HG03565 (cell line): ENCODE data around the gene IGFLR1.
"Not testable (repeated sequence)": the region's sequence is repeated elsewhere in the genome, so short reads cannot be mapped to it uniquely, and the experiment has no call there.

Experiments
- ATAC-seq: cut with Tn5 transposase; IDR thresholded peaks from one replicate; pipeline ENCODE4 v1.9.1; 2021; ENCODE audit warnings: mild to moderate bottlenecking, moderate library complexity; ENCODE audit not compliant: unreplicated experiment

IGFLR1 gene

GRCh38 chr19:35712567-35713505 lies 29.4 kb downstream of the IGFLR1 start:
- no peak for ATAC-seq

GRCh38 chr19:35710784-35711723 lies 31.2 kb downstream of the IGFLR1 start:
- peak; percentile 24 for ATAC-seq

GRCh38 chr19:35708391-35708790 lies 33.9 kb downstream of the IGFLR1 start:
- no peak for ATAC-seq

DNA sequence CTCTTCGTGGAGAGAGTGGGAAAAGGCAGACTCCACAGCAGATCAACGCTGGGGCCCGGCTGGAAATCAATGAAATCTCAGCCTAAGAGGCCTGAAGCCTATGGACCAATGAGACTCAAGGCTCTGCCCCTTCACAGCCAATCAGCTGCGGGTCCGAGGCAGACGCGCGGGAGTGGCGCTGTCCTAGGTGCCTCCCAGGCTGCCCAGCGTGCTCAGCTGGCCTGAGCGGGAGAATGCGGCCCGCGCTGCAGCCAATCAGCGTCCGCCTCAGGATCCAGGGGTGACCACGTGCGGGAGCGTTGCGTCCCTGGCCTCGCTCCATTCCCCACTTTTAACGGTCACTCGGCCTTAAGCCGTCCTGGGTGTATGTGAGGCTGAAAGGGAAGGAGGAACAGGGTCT lies 38.0 kb downstream of the IGFLR1 start, which contains the start of gene ZBTB32:
ZBTB32 (plus strand) TSS at position 341 of the 400 bp plus-strand sequence. CDS start 10,069 bp downstream, outside the sequence.
- no peak for ATAC-seq

DNA sequence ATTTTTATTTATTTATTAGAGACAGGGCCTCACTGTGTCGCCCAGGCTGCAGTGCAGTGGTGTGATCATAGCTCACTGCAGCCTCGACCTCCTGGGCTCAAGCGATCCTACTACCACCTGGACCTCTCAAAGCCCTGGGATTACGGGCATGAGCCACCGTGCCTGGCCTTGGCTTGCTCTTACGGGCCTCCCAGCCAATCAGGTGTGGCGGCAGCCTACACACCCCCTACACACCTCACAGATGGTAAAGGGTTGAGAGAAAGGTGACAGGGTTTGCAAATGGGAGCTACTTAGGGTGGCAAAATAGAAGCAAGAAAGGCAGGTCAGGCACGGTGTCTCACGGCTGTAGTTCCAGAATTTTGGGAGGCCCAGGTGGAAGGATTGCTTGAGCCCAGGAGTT lies 38.9 kb downstream of the IGFLR1 start:
- no peak for ATAC-seq

DNA sequence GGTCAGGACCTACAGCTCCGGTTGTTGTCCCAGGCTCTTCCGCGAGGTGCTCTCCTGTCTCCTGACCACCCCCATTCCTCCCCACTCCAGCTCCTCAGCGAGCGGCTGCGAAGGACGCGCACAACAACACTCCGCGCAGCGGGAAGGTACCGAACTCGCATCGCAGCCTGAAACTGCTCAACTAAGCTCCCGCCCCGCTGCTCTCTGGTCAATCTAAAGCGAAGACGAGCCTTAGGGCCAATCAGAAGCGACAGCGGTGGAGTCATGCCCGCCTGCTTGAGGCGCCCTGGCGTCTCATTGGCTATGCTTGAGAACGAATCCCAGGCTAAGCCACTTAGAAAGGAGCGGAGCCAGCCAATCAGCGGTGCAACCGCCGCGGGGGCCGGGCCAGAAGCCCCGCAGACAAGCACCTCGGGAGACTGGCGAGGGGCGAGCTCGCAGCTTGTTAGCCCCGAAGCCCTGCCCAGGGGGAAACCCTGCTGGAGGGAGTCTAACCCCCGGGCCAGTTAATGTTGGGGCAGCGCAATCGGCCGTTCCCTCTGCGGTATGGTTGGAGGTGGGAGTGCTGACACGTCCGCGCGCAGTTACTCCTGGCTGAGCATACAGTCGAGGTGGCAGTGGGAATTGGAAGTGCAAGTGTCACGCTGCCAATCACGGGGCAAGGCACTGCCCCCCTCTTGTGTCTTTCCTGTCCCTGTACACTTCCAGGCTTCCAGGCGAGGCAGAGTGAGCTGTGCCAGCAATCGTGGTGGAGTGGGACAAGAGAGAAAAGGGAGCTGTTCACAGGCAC lies 39.8 kb downstream of the IGFLR1 start:
- ATAC-seq, result peak; percentile 92

DNA sequence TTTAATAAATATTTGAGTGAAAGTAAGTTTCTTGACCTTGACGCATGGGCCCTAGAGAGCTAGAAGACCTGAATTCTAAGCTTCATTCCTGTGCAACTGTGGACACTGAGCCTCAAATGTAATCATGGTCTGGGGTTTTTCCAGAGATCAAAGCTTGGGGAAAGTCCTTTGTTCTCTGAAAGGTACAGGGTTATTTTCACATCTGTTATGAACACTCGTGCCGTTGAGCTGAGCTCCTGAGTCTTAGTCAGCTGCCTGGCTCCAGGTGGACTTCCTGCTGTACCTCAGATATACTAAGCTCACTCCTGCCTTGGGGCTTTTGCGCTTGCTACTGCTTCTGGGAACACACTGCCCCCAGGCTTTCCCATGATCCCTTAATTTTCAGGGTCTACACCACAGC lies 45.4 kb downstream of the IGFLR1 start:
- ATAC-seq, result no peak

- ATAC-seq, result no peak
Observed at GRCh38 chr19:35695895-35696422, 46.3 kb downstream of the IGFLR1 start.

GRCh38 chr19:35693835-35694599 lies 48.2 kb downstream of the IGFLR1 start:
- ATAC-seq, result peak; percentile 69

DNA sequence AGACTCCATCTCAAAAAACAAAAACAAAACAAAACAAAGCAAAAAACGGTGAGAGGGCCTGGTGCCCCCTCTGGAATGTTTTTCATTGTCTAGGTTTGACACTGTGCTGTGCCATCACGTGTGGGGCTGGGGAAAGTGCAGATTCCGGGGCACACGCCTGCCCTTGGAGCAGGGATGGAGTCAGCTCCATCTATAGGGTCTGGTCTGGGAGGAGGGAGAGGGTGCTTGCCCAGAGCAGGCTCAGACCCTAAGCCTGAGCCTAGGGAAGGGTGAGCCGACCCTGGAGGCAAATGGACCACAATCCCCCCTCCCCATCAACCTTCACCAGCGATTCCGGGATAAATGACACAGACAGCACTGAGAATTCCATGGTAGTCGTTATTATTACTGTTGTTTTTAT lies 48.8 kb downstream of the IGFLR1 start:
- no peak for ATAC-seq

GRCh38 chr19:35692010-35692409 lies 50.2 kb downstream of the IGFLR1 start:
- no peak for ATAC-seq

GRCh38 chr19:35691106-35691505 lies 51.1 kb downstream of the IGFLR1 start:
- ATAC-seq, result not testable (repeated sequence)

DNA sequence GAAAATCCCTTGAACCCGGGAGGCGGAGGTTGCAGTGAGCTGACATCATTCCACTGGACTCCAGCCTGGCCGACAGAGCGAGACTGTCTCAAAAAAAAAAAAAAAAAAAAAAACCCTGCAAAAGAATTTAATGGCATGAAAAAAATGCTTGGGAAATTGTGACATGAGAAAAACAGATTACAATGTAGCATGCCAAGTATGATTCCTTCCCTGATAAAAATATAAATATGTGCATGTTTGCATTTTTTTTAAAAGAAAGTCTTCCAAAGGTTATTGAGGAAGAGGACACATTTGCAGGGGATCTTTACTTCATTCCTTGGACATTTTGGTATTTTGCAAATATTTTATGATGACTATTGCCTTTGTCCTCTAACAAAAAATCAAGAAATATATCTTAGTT lies 52.4 kb downstream of the IGFLR1 start:
- ATAC-seq, result no peak
